ENCODE data around the gene THRB. TPM values are rescaled to one million over a fixed set of nuclear protein-coding genes. Genes with fewer than 3 reads are reported as not detected.

THRB gene
- total RNA-seq, 1 experiment from 2014 or later, result 13.5 TPM

DNA sequence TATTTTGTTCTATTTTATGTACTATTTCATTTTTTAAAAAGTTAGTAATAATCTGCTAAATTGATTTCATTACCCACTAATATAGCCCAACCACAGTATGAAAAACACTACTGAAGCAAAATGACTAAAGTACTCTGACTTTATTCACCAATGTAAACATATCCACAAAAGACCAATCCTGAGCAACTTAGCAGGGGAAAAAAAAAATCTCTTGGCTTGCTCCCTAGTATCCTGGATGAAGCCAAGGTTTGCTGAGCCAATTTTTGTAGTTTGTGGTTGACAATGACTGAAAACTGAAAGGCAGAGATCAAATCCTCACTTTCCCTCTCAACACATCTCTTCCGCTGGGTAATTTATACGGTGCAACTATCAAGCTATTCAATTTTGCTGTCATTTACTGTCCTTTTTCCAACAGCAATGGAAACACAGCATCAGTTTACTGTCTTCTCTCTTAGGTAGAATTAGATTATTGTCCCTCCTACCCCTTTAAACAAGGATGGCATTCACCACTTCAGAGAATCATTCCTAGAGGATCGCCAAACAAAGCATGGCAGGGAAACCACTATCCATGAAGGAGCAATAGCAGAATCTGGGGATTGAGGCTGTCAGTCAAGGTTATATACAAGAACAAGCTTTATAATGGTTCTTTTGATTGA lies 149.7 kb downstream of the THRB start:
- CTCF ChIA-PET, result no interaction called here
- no TSS peak for BruUV-seq (replicated peaks)
- H3K4me1 Mint-ChIP-seq (ENCODE audit: low read depth, unreplicated experiment), result peaks cover 12% of the 10 kb centered on the region
- H3K36me3 Mint-ChIP-seq (ENCODE audit: insufficient read depth, unreplicated experiment), result no peaks in the 10 kb centered on the region
- TF ChIP-seq, protein P1, sequence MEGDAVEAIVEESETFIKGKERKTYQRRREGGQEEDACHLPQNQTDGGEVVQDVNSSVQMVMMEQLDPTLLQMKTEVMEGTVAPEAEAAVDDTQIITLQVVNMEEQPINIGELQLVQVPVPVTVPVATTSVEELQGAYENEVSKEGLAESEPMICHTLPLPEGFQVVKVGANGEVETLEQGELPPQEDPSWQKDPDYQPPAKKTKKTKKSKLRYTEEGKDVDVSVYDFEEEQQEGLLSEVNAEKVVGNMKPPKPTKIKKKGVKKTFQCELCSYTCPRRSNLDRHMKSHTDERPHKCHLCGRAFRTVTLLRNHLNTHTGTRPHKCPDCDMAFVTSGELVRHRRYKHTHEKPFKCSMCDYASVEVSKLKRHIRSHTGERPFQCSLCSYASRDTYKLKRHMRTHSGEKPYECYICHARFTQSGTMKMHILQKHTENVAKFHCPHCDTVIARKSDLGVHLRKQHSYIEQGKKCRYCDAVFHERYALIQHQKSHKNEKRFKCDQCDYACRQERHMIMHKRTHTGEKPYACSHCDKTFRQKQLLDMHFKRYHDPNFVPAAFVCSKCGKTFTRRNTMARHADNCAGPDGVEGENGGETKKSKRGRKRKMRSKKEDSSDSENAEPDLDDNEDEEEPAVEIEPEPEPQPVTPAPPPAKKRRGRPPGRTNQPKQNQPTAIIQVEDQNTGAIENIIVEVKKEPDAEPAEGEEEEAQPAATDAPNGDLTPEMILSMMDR (IDR thresholded peaks at IDR 0.05; ENCODE audit: unreplicated experiment), result no peak
- DNase-seq, result no peak
- no peak overlapping the region for H3K4me3 Mint-ChIP-seq (ENCODE audit: low read depth, unreplicated experiment)
- no peaks in the 10 kb centered on the region for H3K9me3 Mint-ChIP-seq (ENCODE audit: low read depth, unreplicated experiment)
- intact Hi-C loops (cut with micrococcal nuclease; ENCODE audit: unreplicated experiment), result no loop called here
- H3K27ac Mint-ChIP-seq (ENCODE audit: unreplicated experiment), result no peak overlapping the region
- H3K27me3 Mint-ChIP-seq (ENCODE audit: unreplicated experiment), result no peaks in the 10 kb centered on the region

DNA sequence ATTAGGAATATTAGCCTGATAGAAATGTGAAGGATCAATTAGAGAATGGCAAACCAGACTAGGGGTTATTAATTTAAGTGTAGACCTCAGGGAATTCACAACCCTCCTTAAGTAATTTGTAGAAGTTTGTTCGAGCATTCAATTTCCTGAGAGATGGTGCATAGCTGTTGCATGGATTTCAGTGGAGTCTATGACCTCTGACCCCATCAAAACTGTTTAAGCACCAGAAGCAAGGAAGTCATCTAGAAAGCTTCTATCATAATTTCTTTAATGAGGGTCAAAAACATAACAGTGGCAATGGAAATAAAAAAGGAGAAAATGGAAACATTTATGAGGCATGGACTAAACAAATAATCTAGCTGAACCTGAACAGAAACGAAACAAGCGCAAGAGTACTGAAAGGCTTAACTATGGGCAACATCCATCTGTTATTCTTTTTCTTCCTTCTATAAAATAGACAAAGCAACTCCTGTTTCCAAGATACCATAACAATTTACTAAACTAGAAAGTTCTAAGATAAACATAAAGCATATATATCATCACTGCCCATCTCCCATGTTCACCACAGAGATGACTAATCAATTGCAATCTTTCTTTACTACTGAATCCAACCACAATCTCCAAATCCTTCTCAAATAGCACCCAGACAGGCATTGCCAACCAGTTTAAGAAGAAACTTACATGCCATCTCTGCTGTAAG lies 151.4 kb downstream of the THRB start:
- CTCF ChIA-PET, result no interaction called here
- TF ChIP-seq, protein P1 (IDR thresholded peaks at IDR 0.05; ENCODE audit: unreplicated experiment), result no peak
- no peaks in the 10 kb centered on the region for H3K27me3 Mint-ChIP-seq (ENCODE audit: unreplicated experiment)
- intact Hi-C loops (cut with micrococcal nuclease; ENCODE audit: unreplicated experiment), result no loop called here
- no TSS peak for BruUV-seq (replicated peaks)
- H3K36me3 Mint-ChIP-seq (ENCODE audit: insufficient read depth, unreplicated experiment), result no peaks in the 10 kb centered on the region
- no peak overlapping the region for H3K27ac Mint-ChIP-seq (ENCODE audit: unreplicated experiment)
- peaks cover 12% of the 10 kb centered on the region for H3K4me1 Mint-ChIP-seq (ENCODE audit: low read depth, unreplicated experiment)
- H3K9me3 Mint-ChIP-seq (ENCODE audit: low read depth, unreplicated experiment), result no peaks in the 10 kb centered on the region
- no peak for DNase-seq
- H3K4me3 Mint-ChIP-seq (ENCODE audit: low read depth, unreplicated experiment), result no peak overlapping the region

DNA sequence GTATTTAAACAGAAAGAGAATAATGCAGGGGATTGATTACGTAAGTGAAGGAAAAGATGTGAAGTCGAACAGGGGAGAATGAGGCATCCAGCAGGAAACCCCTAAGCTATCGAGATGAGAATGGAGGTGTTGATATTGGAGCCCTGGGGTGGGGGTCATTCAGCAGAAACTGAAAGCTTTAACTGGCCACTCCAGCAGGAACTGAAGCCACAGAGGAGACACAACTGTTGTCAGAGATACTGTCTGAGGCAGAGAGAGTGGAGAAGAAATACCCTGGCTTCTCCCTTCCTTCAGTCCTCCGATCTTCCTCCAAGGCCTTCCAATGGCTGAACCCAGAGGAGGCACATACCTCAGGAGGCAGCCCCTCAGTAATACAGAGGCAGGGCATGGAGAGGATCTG lies 152.4 kb downstream of the THRB start:
- Mint-ChIP-seq H3K27ac (ENCODE audit: unreplicated experiment) (no peak overlapping the region), H3K36me3 (ENCODE audit: insufficient read depth, unreplicated experiment) (no peaks in the 10 kb centered on the region), H3K4me1 (ENCODE audit: low read depth, unreplicated experiment) (peaks cover 12% of the 10 kb centered on the region), H3K4me3 (ENCODE audit: low read depth, unreplicated experiment) (no peak overlapping the region), H3K9me3 (ENCODE audit: low read depth, unreplicated experiment) (no peaks in the 10 kb centered on the region), H3K27me3 (ENCODE audit: unreplicated experiment) (no peaks in the 10 kb centered on the region)
- TF ChIP-seq, protein P1 (IDR thresholded peaks at IDR 0.05; ENCODE audit: unreplicated experiment), result no peak
- DNase-seq, result no peak
- intact Hi-C loops (cut with micrococcal nuclease; ENCODE audit: unreplicated experiment), result no loop called here
- CTCF ChIA-PET, result no interaction called here
- no TSS peak for BruUV-seq (replicated peaks)

DNA sequence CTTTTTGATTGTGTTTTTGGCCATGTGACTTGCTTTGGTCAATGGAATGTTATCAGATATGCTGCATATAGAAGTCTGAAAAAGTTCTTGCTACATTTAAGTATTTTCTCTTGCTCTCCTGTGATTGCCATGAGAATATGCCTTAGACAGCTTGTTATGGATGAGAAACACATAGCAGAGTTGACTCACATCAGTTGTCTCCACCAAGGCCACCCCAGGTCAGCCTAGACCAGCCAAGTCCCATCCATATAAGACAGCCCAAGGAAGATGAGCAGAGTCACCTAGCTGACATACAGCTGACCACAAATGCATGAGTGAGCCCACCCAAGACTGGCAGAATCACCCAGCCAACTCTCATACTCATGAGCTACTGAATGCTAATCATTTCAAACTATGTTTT lies 153.0 kb downstream of the THRB start:
- H3K27ac Mint-ChIP-seq (ENCODE audit: unreplicated experiment), result no peak overlapping the region
- TF ChIP-seq, protein P1 (IDR thresholded peaks at IDR 0.05; ENCODE audit: unreplicated experiment), result no peak
- H3K4me1 Mint-ChIP-seq (ENCODE audit: low read depth, unreplicated experiment), result peaks cover 9% of the 10 kb centered on the region
- CTCF ChIA-PET, result interaction anchor here (0.6 kb wide), 1 partner anchor 23 kb away, joined by 3 read pairs; no protein-coding TSS in a partner anchor
- BruUV-seq (replicated peaks), result no TSS peak
- no peak overlapping the region for H3K4me3 Mint-ChIP-seq (ENCODE audit: low read depth, unreplicated experiment)
- no peaks in the 10 kb centered on the region for H3K9me3 Mint-ChIP-seq (ENCODE audit: low read depth, unreplicated experiment)
- DNase-seq, result no peak
- H3K36me3 Mint-ChIP-seq (ENCODE audit: insufficient read depth, unreplicated experiment), result no peaks in the 10 kb centered on the region
- H3K27me3 Mint-ChIP-seq (ENCODE audit: unreplicated experiment), result no peaks in the 10 kb centered on the region
- intact Hi-C loops (cut with micrococcal nuclease; ENCODE audit: unreplicated experiment), result no loop called here

Data from Calu3 (cell line).